GM23338 (cell line): ENCODE results near the gene UNC80. TPM values are rescaled to one million over a fixed set of nuclear protein-coding genes. Genes with fewer than 3 reads are reported as not detected.

Experiments used
- ATAC-seq: fragments of 200-7000 bp; cut with Tn5 transposase; 3 replicates; pipeline ENCODE4 v1.9.1; 2020
- DNase-seq: peaks from one replicate; pipeline ENCODE4 v3.0.0-alpha.2; 2015; ENCODE audit warnings: low spot score
- H2AFZ ChIP-seq: fragments of 200-600 bp; sonication (generic); 2 replicates; pipeline ENCODE4 v1.8.0; 2016; ENCODE audit warnings: antibody characterized with exemption, mild to moderate bottlenecking, moderate library complexity
- H3F3A ChIP-seq: fragments of 200-600 bp; sonication (generic); replicated peaks from 2 replicates; pipeline ENCODE4 v1.8.0; 2017; ENCODE audit warnings: antibody characterized with exemption, mixed run types, low read depth
- H3K27ac ChIP-seq: fragments of 200-600 bp; sonication (generic); 2 replicates; pipeline ENCODE4 v1.6.1; 2016; ENCODE audit warnings: low read depth
- H3K27me3 ChIP-seq: fragments of 200-600 bp; sonication (generic); 2 replicates; pipeline ENCODE4 v1.8.0; 2016; ENCODE audit warnings: mild to moderate bottlenecking, mixed run types, moderate library complexity; ENCODE audit not compliant: insufficient read depth
- H3K36me3 ChIP-seq: fragments of 200-600 bp; sonication (generic); 2 replicates; pipeline ENCODE4 v1.8.0; 2016; ENCODE audit warnings: mild to moderate bottlenecking; ENCODE audit not compliant: insufficient read depth
- H3K4me1 ChIP-seq: fragments of 200-600 bp; sonication (generic); 2 replicates; pipeline ENCODE4 v1.8.0; 2016; ENCODE audit warnings: mild to moderate bottlenecking, moderate library complexity; ENCODE audit not compliant: insufficient read depth
- H3K4me2 ChIP-seq: fragments of 200-600 bp; sonication (generic); 2 replicates; pipeline ENCODE4 v1.7.1; 2017; ENCODE audit warnings: mixed run types
- H3K4me3 ChIP-seq: fragments of 200-600 bp; sonication (generic); 2 replicates; pipeline ENCODE4 v1.6.1; 2016; ENCODE audit warnings: mixed run types
- H3K79me2 ChIP-seq: fragments of 200-600 bp; sonication (generic); replicated peaks from 2 replicates; pipeline ENCODE4 v1.8.0; 2017; ENCODE audit warnings: mild to moderate bottlenecking; ENCODE audit not compliant: insufficient read depth
- H3K9me2 ChIP-seq: fragments of 200-600 bp; sonication (generic); 2 replicates; pipeline ENCODE4 v1.8.0; 2017; ENCODE audit not compliant: insufficient read depth
- H4K20me1 ChIP-seq: fragments of 200-600 bp; sonication (generic); replicated peaks from 2 replicates; pipeline ENCODE4 v1.8.0; 2017; ENCODE audit warnings: mild to moderate bottlenecking; ENCODE audit not compliant: insufficient read depth
- H3K27ac Mint-ChIP-seq: 2 replicates; pipeline ENCODE4 v1.8.0; 2020; ENCODE audit warnings: inconsistent platforms, mild to moderate bottlenecking, moderate library complexity, mixed read lengths
- H3K27me3 Mint-ChIP-seq: 3 replicates; pipeline ENCODE4 v1.8.0; 2022; ENCODE audit warnings: low read depth, mild to moderate bottlenecking, moderate library complexity, mixed read lengths, inconsistent platforms; ENCODE audit not compliant: insufficient read depth, poor library complexity
- H3K36me3 Mint-ChIP-seq: 3 replicates; pipeline ENCODE4 v1.8.0; 2021; ENCODE audit warnings: low read depth, mild to moderate bottlenecking, inconsistent platforms, moderate library complexity, mixed read lengths
- H3K4me1 Mint-ChIP-seq: 3 replicates; pipeline ENCODE4 v1.8.0; 2020; ENCODE audit warnings: mild to moderate bottlenecking, inconsistent platforms, mixed read lengths
- H3K4me3 Mint-ChIP-seq: 3 replicates; pipeline ENCODE4 v1.8.0; 2021; ENCODE audit warnings: moderate library complexity, mild to moderate bottlenecking, inconsistent platforms, mixed read lengths
- H3K9me3 Mint-ChIP-seq: 3 replicates; pipeline ENCODE4 v1.8.0; 2020; ENCODE audit warnings: moderate library complexity, mild to moderate bottlenecking, inconsistent platforms, mixed read lengths
- CREB1 ChIP-seq: fragments of 250-450 bp; sonication (Bioruptor Pico); IDR thresholded peaks from 2 replicates; pipeline ENCODE4 v1.5.0; 2020; ENCODE audit warnings: low read depth, mild to moderate bottlenecking, moderate library complexity
- CTCF ChIP-seq, 2 experiments: fragments of 200-600 bp in 1 of 2; sonication (generic) in 1 of 2; conservative IDR thresholded peaks; 2 replicates each; pipeline versions ENCODE4 v1.5.1 to v1.6.1; 2016 to 2017; ENCODE audit warnings: antibody characterized with exemption in 2 of 2, low read depth in 2 of 2, mild to moderate bottlenecking in 2 of 2, moderate library complexity in 1 of 2
- EZH2 ChIP-seq: fragments of 200-600 bp; sonication (generic); IDR thresholded peaks from one replicate; pipeline ENCODE4 v1.8.0; 2017; ENCODE audit warnings: antibody characterized with exemption, mild to moderate bottlenecking, low read depth; ENCODE audit not compliant: unreplicated experiment
- JUNB ChIP-seq: IDR thresholded peaks from one replicate; pipeline ENCODE4 v1.6.1; 2016; ENCODE audit warnings: antibody characterized with exemption; ENCODE audit not compliant: unreplicated experiment
- NANOG ChIP-seq: IDR thresholded peaks from 2 replicates; pipeline ENCODE4 v1.6.1; 2016; ENCODE audit warnings: antibody characterized with exemption, borderline replicate concordance
- POLR2AphosphoS5 ChIP-seq: IDR thresholded peaks from 2 replicates; pipeline ENCODE4 v1.6.1; 2016; ENCODE audit warnings: antibody characterized with exemption, low read depth
- REST ChIP-seq: IDR thresholded peaks from one replicate; pipeline ENCODE4 v1.6.1; 2018; ENCODE audit warnings: antibody characterized with exemption; ENCODE audit not compliant: unreplicated experiment
- STAT1 ChIP-seq: IDR thresholded peaks from one replicate; pipeline ENCODE4 v1.6.1; 2016; ENCODE audit warnings: antibody characterized with exemption; ENCODE audit not compliant: unreplicated experiment
- ZNF114 ChIP-seq: fragments of 250-450 bp; sonication (Bioruptor Pico); IDR thresholded peaks from 2 replicates; pipeline ENCODE4 v1.5.0; 2020; ENCODE audit warnings: mild to moderate bottlenecking, moderate library complexity
- ZNF331 ChIP-seq: fragments of 250-450 bp; sonication (Bioruptor Pico); IDR thresholded peaks from 2 replicates; pipeline ENCODE4 v1.5.0; 2020; ENCODE audit warnings: low read depth, mild to moderate bottlenecking, moderate library complexity
- ZNF462 ChIP-seq: fragments of 250-450 bp; sonication (Bioruptor Pico); IDR thresholded peaks from 2 replicates; pipeline ENCODE4 v1.5.0; 2020; ENCODE audit warnings: mild to moderate bottlenecking, moderate library complexity
- polyA plus RNA-seq: library from polyadenylated mRNA; unstranded; fragments of >200 nt; fragmentation: Nextera tagmentation; extraction: Ambion mirVana; gene quantifications from 2 replicates; pipeline ENCODE4 v1.2.1, GENCODE V29; 2016
- total RNA-seq: library from RNA; depleted of rRNA; stranded (reverse); fragments of >200 nt; shearing (Covaris generic); gene quantifications from 2 replicates; pipeline ENCODE4 v1.2.3, GENCODE V29; 2014
- TF ChIP-seq, protein P1 (sequence below): IDR thresholded peaks from 2 replicates; pipeline ENCODE4 v1.6.1; 2016; ENCODE audit warnings: antibody characterized with exemption

UNC80 gene
- total and polyA plus RNA-seq, 2 experiments from 2014 or later, result 0.11 to 1.5 TPM

DNA sequence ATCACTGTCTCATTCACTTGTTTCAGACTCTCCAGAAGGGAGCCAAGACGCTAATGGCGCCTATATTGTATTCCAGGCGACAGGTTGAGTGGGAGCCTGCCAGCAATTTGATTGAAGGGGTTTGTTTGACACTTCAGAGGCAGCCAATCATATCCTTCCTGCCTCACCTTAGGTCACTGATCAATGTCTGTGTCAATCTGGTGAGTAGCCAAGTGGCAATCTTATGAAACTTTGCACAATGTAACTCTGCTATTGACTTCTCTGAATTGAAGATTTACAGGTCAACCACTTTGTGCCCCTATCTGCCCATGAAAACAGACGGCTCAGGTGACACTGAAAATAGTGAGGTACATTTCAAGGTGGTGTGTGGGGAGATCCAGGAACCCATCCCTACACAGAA, 198.1 kb downstream of the UNC80 start (continued):
- no peak for TF ChIP-seq ZNF462 (CRISPR knock-in tag)
- no peak for TF ChIP-seq CREB1 (CRISPR knock-in tag)
- TF ChIP-seq EZH2, result no peak

DNA sequence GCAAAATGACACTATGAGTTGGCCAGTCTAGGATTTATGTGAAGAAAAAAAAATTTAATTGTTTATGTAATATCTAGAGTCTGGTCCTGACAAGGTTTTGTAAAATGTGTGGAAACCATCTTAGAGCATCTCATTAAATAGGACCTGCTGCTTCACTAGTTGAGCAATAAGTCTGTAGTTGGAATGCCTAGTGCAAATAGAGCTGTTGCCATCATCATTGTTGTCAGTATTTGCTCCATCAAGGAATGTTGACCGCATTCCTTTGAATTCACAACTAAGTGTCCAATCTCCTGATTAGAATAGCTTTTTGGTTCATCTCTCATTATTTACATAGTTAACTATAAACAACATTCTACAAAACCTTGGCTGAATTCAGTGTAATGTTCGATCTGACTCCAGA, 198.6 kb downstream of the UNC80 start:
- Mint-ChIP-seq H3K27ac (no peak overlapping the region), H3K27me3 (peaks cover 2% of the 10 kb centered on the region), H3K4me3 (no peak overlapping the region), H3K36me3 (no peaks in the 10 kb centered on the region), H3K4me1 (no peaks in the 10 kb centered on the region), H3K9me3 (no peaks in the 10 kb centered on the region)
- Histone ChIP-seq H3K4me1 (no peaks in the 10 kb centered on the region), H2AFZ (no peak overlapping the region), H3K4me3 (no peak overlapping the region), H3K4me2 (no peak overlapping the region), H3K27ac (no peak overlapping the region), H3K79me2 (no peaks in the 10 kb centered on the region), H3K36me3 (no peaks in the 10 kb centered on the region), H3K27me3 (no peaks in the 10 kb centered on the region), H4K20me1 (no peaks in the 10 kb centered on the region), H3F3A (no peaks in the 10 kb centered on the region), H3K9me2 (no peaks in the 10 kb centered on the region)
- no peak for ATAC-seq
- DNase-seq, result no peak
- no peak for TF ChIP-seq ZNF331
- TF ChIP-seq CTCF (conservative IDR thresholded peaks at IDR 0.05; ENCODE audit: low read depth in 2 of 2), result no peak
- no peak for TF ChIP-seq NANOG
- TF ChIP-seq EZH2, result no peak
- no peak for TF ChIP-seq STAT1
- TF ChIP-seq POLR2AphosphoS5, result no peak
- no peak for TF ChIP-seq ZNF114 (CRISPR knock-in tag)
- no peak for TF ChIP-seq CREB1 (CRISPR knock-in tag)
- no peak for TF ChIP-seq JUNB
- TF ChIP-seq REST, result no peak
- TF ChIP-seq, protein P1, sequence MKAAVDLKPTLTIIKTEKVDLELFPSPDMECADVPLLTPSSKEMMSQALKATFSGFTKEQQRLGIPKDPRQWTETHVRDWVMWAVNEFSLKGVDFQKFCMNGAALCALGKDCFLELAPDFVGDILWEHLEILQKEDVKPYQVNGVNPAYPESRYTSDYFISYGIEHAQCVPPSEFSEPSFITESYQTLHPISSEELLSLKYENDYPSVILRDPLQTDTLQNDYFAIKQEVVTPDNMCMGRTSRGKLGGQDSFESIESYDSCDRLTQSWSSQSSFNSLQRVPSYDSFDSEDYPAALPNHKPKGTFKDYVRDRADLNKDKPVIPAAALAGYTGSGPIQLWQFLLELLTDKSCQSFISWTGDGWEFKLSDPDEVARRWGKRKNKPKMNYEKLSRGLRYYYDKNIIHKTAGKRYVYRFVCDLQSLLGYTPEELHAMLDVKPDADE, result no peak
